GM20000 (cell line): Measurements from ENCODE around the gene MLXIPL.

Experiments
- DNase-seq: peaks from one replicate; pipeline ENCODE4 v3.0.0; 2012; ENCODE audit warnings: low spot score
- CTCF ChIP-seq: IDR thresholded peaks from 2 replicates; pipeline ENCODE4 v1.5.1; 2012; ENCODE audit warnings: mild to moderate bottlenecking, control low read depth; ENCODE audit errors: extremely low read depth, missing control alignments

MLXIPL gene

GRCh38 chr7:73578342-73579128, 45.8 kb downstream of the MLXIPL start, which contains the start of gene TBL2:
Gene TBL2, minus strand, starts transcription at chr7:73578579. Its CDS starts 30 bp downstream, at chr7:73578549.
- DNase-seq = peak; percentile 100
- TF ChIP-seq CTCF = no peak

- no peak for TF ChIP-seq CTCF
- DNase-seq = no peak
These were observed 46.5 kb downstream of the MLXIPL start for GRCh38 chr7:73577627-73578341.

- no peak for DNase-seq
- no peak for TF ChIP-seq CTCF
These were observed 50.5 kb downstream of the MLXIPL start for GRCh38 chr7:73573791-73574190.

GRCh38 chr7:73573276-73573675, 51.0 kb downstream of the MLXIPL start:
- DNase-seq = no peak
- no peak for TF ChIP-seq CTCF

GRCh38 chr7:73572767-73573186, 51.5 kb downstream of the MLXIPL start:
- DNase-seq = no peak
- no peak for TF ChIP-seq CTCF

GRCh38 chr7:73570977-73571376, 53.3 kb downstream of the MLXIPL start:
- no peak for DNase-seq

More at GRCh38 chr7:73570977-73571376, 53.3 kb downstream of the MLXIPL start:
- no peak for TF ChIP-seq CTCF
